ENCODE results near the gene SEMA3G. TPM values are rescaled to one million over a fixed set of nuclear protein-coding genes. Genes with fewer than 3 reads are reported as not detected.

SEMA3G gene
- 10 to 100 TPM in 2 of 4 donors, 1 to 10 TPM in 2; 3.7 to 18.6 (median 11.5) TPM for total RNA-seq

GRCh38 chr3:52444860-52445793 lies at the start of gene SEMA3G:
TSS of gene SEMA3G (minus strand) at chr3:52445103. CDS start at chr3:52445027, 76 bp downstream.
- peaks cover 6 to 21% of the 10 kb centered on the region in 2 donors for H3K4me1 ChIP-seq
- TF ChIP-seq CTCF (IDR thresholded peaks at IDR 0.05) (peak in 5 of 6 experiments; percentile 60 to 82 (median 75)), POLR2A (IDR thresholded peaks at IDR 0.05) (peak in 1 of 2 donors; percentile 76)
- H3K36me3 ChIP-seq, result no peaks in the 10 kb centered on the region
- H3K27me3 ChIP-seq, result no peaks in the 10 kb centered on the region
- peak; percentile 85 to 88 for DNase-seq
- intact Hi-C loops (cut with DNase I), result no loop called here
- no peak within 1 kb of the TSS for H3K27ac ChIP-seq
- 36 to 56% methylated on average over 6 to 9 of the region's 19 CpGs for WGBS, 2 donors
- no peaks in the 10 kb centered on the region for H3K9me3 ChIP-seq
- H3K4me3 ChIP-seq (replicated peaks in 1 of 3), result no peak within 1 kb of the TSS

- no peak for TF ChIP-seq CTCF (IDR thresholded peaks at IDR 0.05)
- Histone ChIP-seq H3K4me1 (peaks cover 6 to 40% of the 10 kb centered on the region in 2 donors), H3K9me3 (no peaks in the 10 kb centered on the region), H3K27me3 (no peaks in the 10 kb centered on the region), H3K4me3 (replicated peaks in 1 of 3) (no peak overlapping the region), H3K36me3 (peaks cover 28 to 29% of the 10 kb centered on the region in 2 donors), H3K27ac (peak overlapping the region in 2 of 3 donors; percentile 17)
- peak; percentile 25 to 53 for DNase-seq
- intact Hi-C loops (cut with DNase I), result no loop called here
- 59 to 71% methylated on average over 7 of the region's 7 CpGs for WGBS, 2 donors
Measured at GRCh38 chr3:52494445-52494844, 49.5 kb upstream of the SEMA3G start.

- Histone ChIP-seq H3K27me3 (no peaks in the 10 kb centered on the region), H3K9me3 (no peaks in the 10 kb centered on the region), H3K36me3 (peaks cover 37 to 39% of the 10 kb centered on the region in 2 donors), H3K4me1 (peaks cover 6 to 40% of the 10 kb centered on the region in 2 donors), H3K4me3 (replicated peaks in 1 of 3) (no peak overlapping the region), H3K27ac (no peak overlapping the region)
- no peak for TF ChIP-seq CTCF (IDR thresholded peaks at IDR 0.05)
- no peak for TF ChIP-seq POLR2A (IDR thresholded peaks at IDR 0.05)
- DNase-seq, result no peak
- WGBS, 2 donors, result 92 to 96% methylated on average over 3 to 7 of the region's 7 CpGs
- intact Hi-C loops (cut with DNase I), result no loop called here
Measured at GRCh38 chr3:52493232-52494017, 48.5 kb upstream of the SEMA3G start.

GRCh38 chr3:52492059-52492458 lies 47.2 kb upstream of the SEMA3G start:
- DNase-seq, result no peak
- WGBS, 2 donors, result 97 to 100% methylated on average over 1 to 10 of the region's 21 CpGs

More at GRCh38 chr3:52492059-52492458, 47.2 kb upstream of the SEMA3G start:
- intact Hi-C loops (cut with DNase I), result no loop called here
- no peaks in the 10 kb centered on the region for H3K9me3 ChIP-seq
- H3K27ac ChIP-seq, result no peak overlapping the region
- H3K27me3 ChIP-seq, result no peaks in the 10 kb centered on the region
- H3K4me3 ChIP-seq (replicated peaks in 1 of 3), result no peak overlapping the region
- H3K4me1 ChIP-seq, result peaks cover 6 to 40% of the 10 kb centered on the region in 2 donors
- TF ChIP-seq POLR2A (IDR thresholded peaks at IDR 0.05), result no peak
- no peak for TF ChIP-seq CTCF (IDR thresholded peaks at IDR 0.05)
- peaks cover 47 to 52% of the 10 kb centered on the region in 2 donors for H3K36me3 ChIP-seq

Measured in thyroid gland (tissue), 4 donors.